Nasal cavity respiratory epithelium epithelial cell of viscerocranial mucosa (primary cell): ENCODE measurements around the gene MAP1LC3B2. TPM values are rescaled to one million over a fixed set of nuclear protein-coding genes. Genes with fewer than 3 reads are reported as not detected.

Experiments
- total RNA-seq: library from RNA; depleted of rRNA; stranded (reverse); fragments of >200 nt; gene quantifications from 2 replicates; pipeline ENCODE4 v1.2.3, GENCODE V29; 2014

Gene MAP1LC3B2
- 1.4 and 3.0 TPM in 2 replicates for total RNA-seq

DNA sequence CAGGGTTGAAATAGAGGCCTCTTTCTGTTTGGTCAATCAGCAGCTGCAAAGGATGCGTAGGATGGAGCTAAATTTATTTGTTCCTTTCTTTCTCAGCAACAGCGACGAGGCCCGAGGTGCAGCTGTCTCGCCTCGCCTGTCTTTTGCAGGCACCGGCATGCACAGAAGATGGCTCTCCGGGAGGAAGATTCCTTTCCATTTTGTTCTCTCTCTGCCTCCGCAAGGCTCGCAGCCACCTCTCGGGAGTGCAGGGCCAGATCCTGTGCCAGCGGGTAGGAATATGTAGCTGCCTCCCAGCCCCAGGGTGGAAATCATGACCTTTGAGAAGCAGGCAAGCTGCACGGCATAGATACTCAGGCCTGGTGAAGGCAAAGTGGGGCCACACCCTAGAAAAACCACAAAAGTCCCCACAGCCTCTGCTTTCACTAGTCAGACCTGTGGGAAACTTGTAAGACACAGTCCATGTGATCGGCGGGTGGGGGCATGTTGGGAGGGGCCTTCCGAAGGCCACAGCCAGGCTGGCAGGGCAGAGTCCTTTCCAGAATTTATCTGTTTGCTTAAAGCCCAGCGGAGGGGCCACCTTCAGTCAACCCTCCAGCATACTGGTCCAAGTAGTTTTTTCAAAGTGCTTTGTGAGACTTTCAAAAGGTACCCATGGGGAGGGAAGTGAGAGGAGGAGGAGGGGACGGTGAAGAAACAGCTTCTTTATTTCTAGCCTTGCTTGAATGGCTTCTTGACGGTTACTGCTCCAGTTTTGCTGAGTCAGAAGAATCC, at the start of gene MAP1LC3B2:
Gene MAP1LC3B2 (plus strand): TSS at position 220 of the 774 bp plus-strand sequence. CDS start 16,562 bp downstream, outside the sequence.

Other genes starting within 250 kb of the MAP1LC3B2 start
- gene SPRING1, start 178.7 kb downstream of the MAP1LC3B2 start, total RNA-seq: 31.1 and 36.7 TPM in 2 replicates
- gene RNFT2, start 178.9 kb downstream of the MAP1LC3B2 start, total RNA-seq: 0.28 and 0.34 TPM in 2 replicates